ENCODE measurements around the gene OTC. TPM values are rescaled to one million over a fixed set of nuclear protein-coding genes. Genes with fewer than 3 reads are reported as not detected.

Gene OTC
- total and polyA plus RNA-seq, 2 donors (not counting 1 experiment from before 2014, with no cell fraction given), result not detected

DNA sequence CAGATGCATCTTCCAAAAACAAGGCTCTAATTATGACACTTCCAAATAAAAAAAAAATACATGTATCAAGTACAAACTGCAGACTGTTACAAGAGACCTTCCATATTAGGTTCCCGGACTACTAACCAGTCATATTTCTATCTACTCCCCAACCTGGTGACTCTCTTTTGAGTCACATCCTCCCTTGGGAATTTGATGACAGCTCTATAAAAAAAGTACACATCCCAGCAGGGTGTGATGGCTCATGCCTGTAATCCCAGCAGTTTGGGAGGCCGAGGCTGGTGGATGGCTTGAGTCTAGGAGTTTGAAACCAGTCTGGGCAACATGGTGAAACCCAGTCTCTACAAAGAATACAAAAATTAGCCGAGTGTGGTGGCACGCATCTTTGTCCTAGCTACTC lies 40.0 kb upstream of the OTC start:
- DNase-seq, result no peak
- no CpG with 5 or more reads among the region's 4 CpGs for WGBS (ENCODE audit: insufficient coverage)
- ChIA-PET CTCF (interaction anchor here (1.0 kb wide), 1 partner anchor 15 kb away, joined by 4 read pairs; the partner anchor contains the start of gene RPGR), POLR2A (no interaction called here)
- H3K9ac ChIP-seq (ENCODE audit: low read length), result no peak overlapping the region
- H3K79me2 ChIP-seq (ENCODE audit: control insufficient read depth, insufficient read depth, low read length), result no peaks in the 10 kb centered on the region
- H3K4me2 ChIP-seq (replicated peaks; ENCODE audit: low read depth, low read length, poor library complexity, severe bottlenecking), result no peak overlapping the region
- no peaks in the 10 kb centered on the region for H4K20me1 ChIP-seq (ENCODE audit: control insufficient read depth, insufficient read depth, low read length, poor library complexity, severe bottlenecking)
- Mint-ChIP-seq H3K4me3 (no peak overlapping the region), H3K27me3 (no peaks in the 10 kb centered on the region), H3K27ac (peak overlapping the region; percentile 21), H3K4me1 (no peaks in the 10 kb centered on the region), H3K9me3 (ENCODE audit: insufficient read depth) (no peaks in the 10 kb centered on the region)
- no peaks in the 10 kb centered on the region for H3K27me3 ChIP-seq (replicated peaks in 1 of 4; ENCODE audit: control extremely low read depth in 1 of 4, control insufficient read depth in 3 of 4, insufficient read depth in 4 of 4, low read length in 3 of 4)
- no peak overlapping the region for H3K27ac ChIP-seq (ENCODE audit: low read length in 2 of 2)
- H3K9me3 ChIP-seq (ENCODE audit: control extremely low read depth in 1 of 3, control insufficient read depth in 2 of 3, insufficient read depth in 1 of 3, low read length in 2 of 3), result no peaks in the 10 kb centered on the region
- no peaks in the 10 kb centered on the region for H3K4me1 ChIP-seq (ENCODE audit: control insufficient read depth in 2 of 2, insufficient read depth in 2 of 2, low read length in 2 of 2)
- no peak for ATAC-seq (ENCODE audit: low read depth)
- H3K36me3 ChIP-seq (replicated peaks in 1 of 2; ENCODE audit: control extremely low read depth in 1 of 2, control insufficient read depth in 1 of 2, extremely low read depth in 1 of 2, insufficient read depth in 2 of 2, low read length in 1 of 2), result peaks cover 0 to 4% of the 10 kb centered on the region in 2 experiments
- intact Hi-C loops (cut with micrococcal nuclease), result no loop called here
- TF ChIP-seq, protein P1, sequence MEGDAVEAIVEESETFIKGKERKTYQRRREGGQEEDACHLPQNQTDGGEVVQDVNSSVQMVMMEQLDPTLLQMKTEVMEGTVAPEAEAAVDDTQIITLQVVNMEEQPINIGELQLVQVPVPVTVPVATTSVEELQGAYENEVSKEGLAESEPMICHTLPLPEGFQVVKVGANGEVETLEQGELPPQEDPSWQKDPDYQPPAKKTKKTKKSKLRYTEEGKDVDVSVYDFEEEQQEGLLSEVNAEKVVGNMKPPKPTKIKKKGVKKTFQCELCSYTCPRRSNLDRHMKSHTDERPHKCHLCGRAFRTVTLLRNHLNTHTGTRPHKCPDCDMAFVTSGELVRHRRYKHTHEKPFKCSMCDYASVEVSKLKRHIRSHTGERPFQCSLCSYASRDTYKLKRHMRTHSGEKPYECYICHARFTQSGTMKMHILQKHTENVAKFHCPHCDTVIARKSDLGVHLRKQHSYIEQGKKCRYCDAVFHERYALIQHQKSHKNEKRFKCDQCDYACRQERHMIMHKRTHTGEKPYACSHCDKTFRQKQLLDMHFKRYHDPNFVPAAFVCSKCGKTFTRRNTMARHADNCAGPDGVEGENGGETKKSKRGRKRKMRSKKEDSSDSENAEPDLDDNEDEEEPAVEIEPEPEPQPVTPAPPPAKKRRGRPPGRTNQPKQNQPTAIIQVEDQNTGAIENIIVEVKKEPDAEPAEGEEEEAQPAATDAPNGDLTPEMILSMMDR (IDR thresholded peaks at IDR 0.05), result no peak
- no peak for TF ChIP-seq EZH2 (IDR thresholded peaks at IDR 0.05; ENCODE audit: borderline replicate concordance, insufficient read depth, low read depth, low read length, poor library complexity, severe bottlenecking)
- no peak overlapping the region for H3K4me3 ChIP-seq (ENCODE audit: control extremely low read depth in 1 of 5, extremely low read depth in 1 of 5, insufficient read depth in 1 of 5, low read depth in 2 of 5, low read length in 4 of 5)
- H2AFZ ChIP-seq (ENCODE audit: insufficient read depth, low read depth, low read length, poor library complexity, severe bottlenecking), result no peak overlapping the region

DNA sequence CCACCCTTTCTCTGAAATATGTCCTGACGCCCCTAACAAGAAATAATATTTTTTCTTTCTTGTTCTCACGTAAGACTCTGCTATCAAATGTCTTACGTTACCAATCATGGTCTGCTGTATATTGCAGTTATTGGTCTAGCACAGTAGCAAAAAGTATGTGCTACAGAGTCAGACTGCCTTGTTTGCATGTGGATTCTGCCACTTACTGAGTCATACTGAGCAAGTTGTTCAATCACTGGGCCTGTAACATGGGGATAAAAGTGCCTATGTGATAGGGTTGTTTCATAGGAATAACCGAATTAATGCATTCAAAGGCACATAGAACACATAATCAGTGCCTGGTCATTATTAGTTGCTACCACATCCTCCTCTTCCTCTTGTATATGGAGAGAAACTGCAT lies 39.2 kb upstream of the OTC start:
- Mint-ChIP-seq H3K9me3 (ENCODE audit: insufficient read depth) (no peaks in the 10 kb centered on the region), H3K4me1 (no peaks in the 10 kb centered on the region), H3K27me3 (no peaks in the 10 kb centered on the region), H3K4me3 (no peak overlapping the region), H3K27ac (no peak overlapping the region)
- Histone ChIP-seq H3K4me3 (ENCODE audit: control extremely low read depth in 1 of 5, extremely low read depth in 1 of 5, insufficient read depth in 1 of 5, low read depth in 2 of 5, low read length in 4 of 5) (no peak overlapping the region), H3K4me1 (ENCODE audit: control insufficient read depth in 2 of 2, insufficient read depth in 2 of 2, low read length in 2 of 2) (no peaks in the 10 kb centered on the region), H3K4me2 (replicated peaks; ENCODE audit: low read depth, low read length, poor library complexity, severe bottlenecking) (no peak overlapping the region), H2AFZ (ENCODE audit: insufficient read depth, low read depth, low read length, poor library complexity, severe bottlenecking) (no peak overlapping the region), H3K9ac (ENCODE audit: low read length) (no peak overlapping the region), H3K27me3 (replicated peaks in 1 of 4; ENCODE audit: control extremely low read depth in 1 of 4, control insufficient read depth in 3 of 4, insufficient read depth in 4 of 4, low read length in 3 of 4) (no peaks in the 10 kb centered on the region), H3K36me3 (replicated peaks in 1 of 2; ENCODE audit: control extremely low read depth in 1 of 2, control insufficient read depth in 1 of 2, extremely low read depth in 1 of 2, insufficient read depth in 2 of 2, low read length in 1 of 2) (peaks cover 0 to 4% of the 10 kb centered on the region in 2 experiments), H3K27ac (ENCODE audit: low read length in 2 of 2) (no peak overlapping the region), H3K79me2 (ENCODE audit: control insufficient read depth, insufficient read depth, low read length) (no peaks in the 10 kb centered on the region), H4K20me1 (ENCODE audit: control insufficient read depth, insufficient read depth, low read length, poor library complexity, severe bottlenecking) (no peaks in the 10 kb centered on the region), H3K9me3 (ENCODE audit: control extremely low read depth in 1 of 3, control insufficient read depth in 2 of 3, insufficient read depth in 1 of 3, low read length in 2 of 3) (no peaks in the 10 kb centered on the region)
- WGBS (ENCODE audit: insufficient coverage), result no CpG with 5 or more reads among the region's 4 CpGs
- ATAC-seq (ENCODE audit: low read depth) (no peak), DNase-seq (no peak)
- ChIA-PET POLR2A (no interaction called here), CTCF (no interaction called here)
- intact Hi-C loops (cut with micrococcal nuclease), result no loop called here
- TF ChIP-seq, protein P1 (IDR thresholded peaks at IDR 0.05), result no peak
- no peak for TF ChIP-seq EZH2 (IDR thresholded peaks at IDR 0.05; ENCODE audit: borderline replicate concordance, insufficient read depth, low read depth, low read length, poor library complexity, severe bottlenecking)

Data from B cell (primary cell).